Measurements from ENCODE around the gene GNAT3.

GNAT3 gene

GRCh38 chr7:80463272-80463920 is 48.5 kb downstream of the GNAT3 start:
- DNase-seq (ENCODE audit: low spot score) = no peak

- no peak for DNase-seq (ENCODE audit: low spot score)
Measured at GRCh38 chr7:80460857-80461256, 51.0 kb downstream of the GNAT3 start.

- no peak for DNase-seq (ENCODE audit: low spot score)
Measured at GRCh38 chr7:80459776-80460510, 51.9 kb downstream of the GNAT3 start.

GRCh38 chr7:80458822-80459725 is 52.8 kb downstream of the GNAT3 start:
- DNase-seq (ENCODE audit: low spot score) = no peak

- DNase-seq (ENCODE audit: low spot score) = peak; percentile 53
Measured at GRCh38 chr7:80453699-80454340, 58.0 kb downstream of the GNAT3 start.

- DNase-seq (ENCODE audit: low spot score) = no peak
Measured at GRCh38 chr7:80450621-80451308, 61.1 kb downstream of the GNAT3 start.

GRCh38 chr7:80449836-80450235 is 62.0 kb downstream of the GNAT3 start:
- no peak for DNase-seq (ENCODE audit: low spot score)

- DNase-seq (ENCODE audit: low spot score) = no peak
Measured at GRCh38 chr7:80445351-80445750, 66.5 kb downstream of the GNAT3 start.

GRCh38 chr7:80444811-80445210 is 67.1 kb downstream of the GNAT3 start:
- DNase-seq (ENCODE audit: low spot score) = no peak

- no peak for DNase-seq (ENCODE audit: low spot score)
Measured at GRCh38 chr7:80443325-80443724, 68.5 kb downstream of the GNAT3 start.

- DNase-seq (ENCODE audit: low spot score) = no peak
Measured at GRCh38 chr7:80440883-80441282, 71.0 kb downstream of the GNAT3 start.

GRCh38 chr7:80439894-80440821 is 71.7 kb downstream of the GNAT3 start:
- no peak for DNase-seq (ENCODE audit: low spot score)

GRCh38 chr7:80435521-80435920 is 76.3 kb downstream of the GNAT3 start:
- no peak for DNase-seq (ENCODE audit: low spot score)

- DNase-seq (ENCODE audit: low spot score) = no peak
Measured at GRCh38 chr7:80434047-80434446, 77.8 kb downstream of the GNAT3 start.

GRCh38 chr7:80432166-80432565 is 79.7 kb downstream of the GNAT3 start:
- DNase-seq (ENCODE audit: low spot score) = no peak

- no peak for DNase-seq (ENCODE audit: low spot score)
Measured at GRCh38 chr7:80429181-80429580, 82.7 kb downstream of the GNAT3 start.

- peak; percentile 55 for DNase-seq (ENCODE audit: low spot score)
Measured at GRCh38 chr7:80428161-80429054, 83.5 kb downstream of the GNAT3 start.

GRCh38 chr7:80427218-80427617 is 84.6 kb downstream of the GNAT3 start:
- DNase-seq (ENCODE audit: low spot score) = no peak

- no peak for DNase-seq (ENCODE audit: low spot score)
Measured at GRCh38 chr7:80420876-80421275, 91.0 kb downstream of the GNAT3 start.

Measured in NAMALWA (cell line).